ENCODE results near the gene LTB4R2. TPM values are rescaled to one million over a fixed set of nuclear protein-coding genes. Genes with fewer than 3 reads are reported as not detected.
A peak's percentile ranks its signal among the peaks of the same experiment; 100 is the strongest.

LTB4R2 gene
- total RNA-seq, 1 experiment from 2014 or later: 15.0 TPM

- H2AFZ ChIP-seq: no peak overlapping the region
- no peaks in the 10 kb centered on the region for H4K20me1 ChIP-seq (ENCODE audit: insufficient read depth)
- CTCF ChIA-PET: no interaction called here
- H3K27ac ChIP-seq: no peak overlapping the region
- H3K36me3 ChIP-seq (ENCODE audit: low read depth): no peaks in the 10 kb centered on the region
- no TSS peak for BruUV-seq (replicated peaks)
- no peak for DNase-seq
- intact Hi-C loops (cut with micrococcal nuclease; ENCODE audit: unreplicated experiment): no loop called here
- POLR2A ChIA-PET (ENCODE audit: unreplicated experiment): no interaction called here
- no peak overlapping the region for H3K4me3 ChIP-seq
- no peaks in the 10 kb centered on the region for H3F3A ChIP-seq (ENCODE audit: insufficient read depth, low read depth)
- peaks cover 3% of the 10 kb centered on the region; the same call in 1 of the 2 replicates for H3K79me2 ChIP-seq (ENCODE audit: low read depth)
- H3K27me3 ChIP-seq (ENCODE audit: insufficient read depth, low read depth): no peaks in the 10 kb centered on the region
- no peaks in the 10 kb centered on the region for H3K9me2 ChIP-seq (ENCODE audit: insufficient read depth)
- H3K9me3 ChIP-seq (ENCODE audit: insufficient read depth, low read depth): no peaks in the 10 kb centered on the region
- no peak overlapping the region for H3K4me2 ChIP-seq
- TF ChIP-seq CTCF (conservative IDR thresholded peaks at IDR 0.05): no peak
- TF ChIP-seq EZH2 (IDR thresholded peaks at IDR 0.05; ENCODE audit: low read depth): no peak
- H3K4me1 ChIP-seq (replicated peaks; ENCODE audit: insufficient read depth): peaks cover 4% of the 10 kb centered on the region
Observed at GRCh38 chr14:24293525-24293924, 16.4 kb upstream of the LTB4R2 start.

GRCh38 chr14:24296341-24297157 is 13.4 kb upstream of the LTB4R2 start:
- intact Hi-C loops (cut with micrococcal nuclease; ENCODE audit: unreplicated experiment): loop anchor here (1.0 kb wide), 2 partner anchors 53 to 238 kb away; no protein-coding TSS in a partner anchor
- peak; percentile 43 to 58 for DNase-seq
- BruUV-seq (replicated peaks): no TSS peak
- Histone ChIP-seq H3K9me2 (ENCODE audit: insufficient read depth) (no peaks in the 10 kb centered on the region), H3K36me3 (ENCODE audit: low read depth) (no peaks in the 10 kb centered on the region), H3K27ac (no peak overlapping the region), H2AFZ (no peak overlapping the region), H3K4me2 (no peak overlapping the region), H3K4me1 (replicated peaks; ENCODE audit: insufficient read depth) (peaks cover 16% of the 10 kb centered on the region), H3K4me3 (no peak overlapping the region), H3K27me3 (ENCODE audit: insufficient read depth, low read depth) (no peaks in the 10 kb centered on the region), H3K9me3 (ENCODE audit: insufficient read depth, low read depth) (no peaks in the 10 kb centered on the region), H3K79me2 (ENCODE audit: low read depth) (peaks cover 27% of the 10 kb centered on the region), H4K20me1 (ENCODE audit: insufficient read depth) (no peaks in the 10 kb centered on the region), H3F3A (ENCODE audit: insufficient read depth, low read depth) (no peaks in the 10 kb centered on the region)
- ChIA-PET POLR2A (ENCODE audit: unreplicated experiment) (interaction anchor here (0.6 kb wide), 1 partner anchor 238 kb away, joined by 3 read pairs; no protein-coding TSS in a partner anchor), CTCF (interaction anchor here (0.6 to 1.9 kb wide), 2 partner anchors 54 to 81 kb away, joined by 3 to 16 read pairs; partner anchors contain the start of genes MDP1 and TINF2)
- TF ChIP-seq EZH2 (IDR thresholded peaks at IDR 0.05; ENCODE audit: low read depth) (no peak), CTCF (conservative IDR thresholded peaks at IDR 0.05) (peak; percentile 73)

GRCh38 chr14:24297190-24297964 is 12.6 kb upstream of the LTB4R2 start:
- Histone ChIP-seq H3K9me3 (ENCODE audit: insufficient read depth, low read depth) (no peaks in the 10 kb centered on the region), H2AFZ (no peak overlapping the region), H3K27ac (no peak overlapping the region), H3K36me3 (ENCODE audit: low read depth) (no peaks in the 10 kb centered on the region), H3K4me1 (replicated peaks; ENCODE audit: insufficient read depth) (peaks cover 16% of the 10 kb centered on the region), H3K27me3 (ENCODE audit: insufficient read depth, low read depth) (no peaks in the 10 kb centered on the region), H3K4me2 (no peak overlapping the region), H4K20me1 (ENCODE audit: insufficient read depth) (no peaks in the 10 kb centered on the region), H3K9me2 (ENCODE audit: insufficient read depth) (no peaks in the 10 kb centered on the region), H3F3A (ENCODE audit: insufficient read depth, low read depth) (no peaks in the 10 kb centered on the region), H3K4me3 (no peak overlapping the region), H3K79me2 (ENCODE audit: low read depth) (peaks cover 28% of the 10 kb centered on the region)
- no peak for DNase-seq
- ChIA-PET POLR2A (ENCODE audit: unreplicated experiment) (interaction anchor here (0.6 kb wide), 2 partner anchors 53 to 54 kb away, joined by 8 to 15 read pairs; no protein-coding TSS in a partner anchor), CTCF (interaction anchor here (0.6 to 1.9 kb wide), 2 partner anchors 55 to 82 kb away, joined by 3 to 16 read pairs; partner anchors contain the start of genes MDP1 and TINF2)
- intact Hi-C loops (cut with micrococcal nuclease; ENCODE audit: unreplicated experiment): loop anchor here (1.0 kb wide), 1 partner anchor 239 kb away; no protein-coding TSS in a partner anchor
- TF ChIP-seq EZH2 (IDR thresholded peaks at IDR 0.05; ENCODE audit: low read depth): no peak
- peak; percentile 51 for TF ChIP-seq CTCF (conservative IDR thresholded peaks at IDR 0.05)
- no TSS peak for BruUV-seq (replicated peaks)

Data from PC-9 (cell line).